Anterior cingulate cortex (tissue), 58 donors: Measurements from ENCODE around the gene DEFB113.
"Not testable (repeated sequence)": the region's sequence is repeated elsewhere in the genome, so short reads cannot be mapped to it uniquely, and the experiment has no call there.

ENCODE experiments used
- DNase-seq, 58 donors: peaks; one replicate each; lab custom pipeline; 2025; lab: John Stamatoyannopoulos, UW

The DEFB113 gene, protein sequence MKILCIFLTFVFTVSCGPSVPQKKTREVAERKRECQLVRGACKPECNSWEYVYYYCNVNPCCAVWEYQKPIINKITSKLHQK

DNA sequence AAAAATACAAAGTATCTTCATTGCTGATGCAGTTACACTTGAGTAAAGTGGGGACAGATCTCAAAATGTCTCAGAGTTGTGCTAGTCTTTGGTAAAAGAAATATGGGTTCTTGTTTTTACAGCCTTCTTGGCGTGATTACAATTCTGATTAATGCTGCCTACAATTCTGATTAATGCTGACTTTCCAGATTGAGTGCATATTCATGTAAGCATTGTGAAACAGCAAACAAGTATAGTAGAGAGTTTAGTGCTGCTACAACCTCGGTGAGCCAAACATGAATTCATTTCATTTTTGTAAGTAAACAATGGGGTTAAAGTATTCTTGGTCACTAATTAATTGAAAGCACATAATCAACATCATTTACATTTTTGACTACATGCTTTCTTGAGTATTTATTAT lies at the start of gene DEFB113:
Gene DEFB113, minus strand, starts transcription at position 21 of the 400 bp plus-strand sequence. Its CDS starts 0 bp downstream, at position 21.
- DNase-seq: no peak

DNA sequence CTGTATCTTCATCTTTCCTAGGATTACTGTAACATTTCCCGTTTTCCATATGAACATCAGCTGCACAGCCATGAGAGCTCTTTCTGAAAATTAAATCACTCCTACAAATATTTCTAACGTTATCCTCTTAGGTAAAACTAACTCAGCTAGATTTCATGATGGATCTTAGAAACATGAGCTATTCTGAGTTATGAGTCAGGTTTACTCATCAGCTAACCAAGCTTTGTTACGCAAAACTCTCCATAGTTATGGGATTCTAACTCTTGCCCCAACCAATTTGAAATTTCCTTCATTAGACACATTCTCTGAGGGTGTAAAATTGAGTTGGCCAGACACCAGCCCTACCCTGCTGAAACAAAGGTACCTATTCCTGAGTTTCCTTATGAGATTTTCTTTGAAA lies 38.4 kb upstream of the DEFB113 start:
- DNase-seq: no peak

DNA sequence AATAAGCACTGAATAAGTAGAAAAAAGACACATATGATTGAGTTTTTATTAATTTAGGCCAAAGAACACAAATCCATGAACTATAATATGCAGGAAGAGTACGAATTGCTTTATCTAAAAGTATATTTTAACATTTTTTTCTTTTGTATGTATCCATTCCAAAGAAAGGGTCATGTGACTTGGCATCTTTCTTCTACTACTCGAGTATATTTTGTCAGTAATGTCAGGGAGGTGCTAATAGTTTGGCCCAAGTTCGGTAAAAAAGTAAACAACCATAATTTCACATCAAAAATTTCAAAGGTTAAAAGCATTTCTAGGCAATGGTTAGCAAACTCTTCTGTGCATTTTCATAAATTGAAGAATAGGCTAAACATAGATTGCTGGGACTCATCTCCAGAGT lies 33.7 kb upstream of the DEFB113 start:
- DNase-seq: no peak

DNA sequence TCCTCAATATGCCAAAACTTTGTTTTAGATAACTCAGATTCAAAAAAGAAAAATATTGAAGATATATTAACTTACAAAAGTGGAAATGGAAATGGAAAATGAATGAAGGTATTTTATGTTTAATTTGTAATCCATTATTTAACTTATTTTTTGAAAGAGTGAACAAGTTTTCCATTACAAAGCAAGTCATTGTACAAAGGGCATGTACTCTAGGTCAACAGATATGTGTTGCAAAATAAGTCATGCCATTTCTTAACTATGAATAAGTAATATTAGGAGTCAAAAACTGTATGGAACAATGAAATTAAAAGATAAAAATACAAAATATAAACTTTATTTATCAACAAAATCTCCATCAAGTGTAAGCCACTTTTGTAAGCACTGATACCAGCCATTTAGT lies 25.9 kb upstream of the DEFB113 start:
- DNase-seq: no peak

DNA sequence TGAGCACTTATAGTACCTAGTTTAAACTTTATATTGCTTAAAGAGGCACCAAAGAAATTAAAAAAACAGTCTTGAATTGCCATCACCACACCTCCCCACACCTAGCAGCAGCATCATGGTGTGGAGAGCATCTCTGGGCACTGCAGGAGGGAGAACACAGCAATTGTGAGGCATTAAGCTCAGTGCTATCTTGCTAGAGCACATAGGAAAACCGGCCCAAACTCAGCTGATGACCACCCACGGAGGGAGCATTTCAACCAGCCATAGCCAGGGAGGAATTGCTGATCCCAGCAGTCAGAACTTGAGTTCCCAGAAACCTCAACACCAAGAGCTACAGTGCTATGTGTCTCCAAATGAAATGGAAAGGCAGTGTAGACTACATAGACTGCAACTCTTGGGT lies 19.5 kb upstream of the DEFB113 start:
- no peak for DNase-seq

DNA sequence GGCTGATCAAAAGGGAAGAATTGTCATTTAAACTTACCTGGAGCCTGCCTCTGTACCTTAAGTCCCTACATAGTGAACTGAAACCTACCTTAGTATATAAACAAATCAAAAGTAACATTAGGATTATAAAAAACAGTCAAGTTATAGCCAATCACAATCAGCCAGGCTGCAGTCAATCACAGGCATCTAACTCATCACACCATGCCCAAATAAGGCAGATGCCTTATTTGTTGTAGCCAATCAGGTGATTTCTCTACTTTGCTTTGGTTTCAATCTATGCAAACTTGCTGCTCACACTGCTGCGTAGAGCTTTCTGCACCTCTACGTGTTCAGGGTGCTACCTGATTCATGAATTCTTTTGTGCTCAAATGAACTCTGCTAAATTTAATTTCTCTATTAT lies 18.3 kb upstream of the DEFB113 start:
- DNase-seq: no peak

DNA sequence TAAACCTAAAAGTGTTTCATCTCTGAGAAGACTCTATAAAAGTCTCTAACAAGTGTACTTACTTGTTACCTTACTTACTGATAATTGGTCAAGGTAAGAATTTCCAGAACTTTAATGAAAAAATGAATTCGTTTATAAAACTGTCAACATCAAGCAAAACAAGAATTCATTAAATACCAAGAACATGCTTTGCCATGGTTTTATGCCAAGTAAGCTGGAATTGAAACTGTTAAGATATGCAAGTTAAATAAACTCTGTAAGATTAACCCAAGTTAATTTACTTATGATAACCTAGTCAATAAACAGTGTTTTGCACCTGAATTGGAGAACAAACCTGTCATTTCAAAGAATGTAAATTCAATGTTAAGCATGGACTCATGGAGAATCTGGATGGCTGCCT lies 17.1 kb upstream of the DEFB113 start:
- no peak for DNase-seq

DNA sequence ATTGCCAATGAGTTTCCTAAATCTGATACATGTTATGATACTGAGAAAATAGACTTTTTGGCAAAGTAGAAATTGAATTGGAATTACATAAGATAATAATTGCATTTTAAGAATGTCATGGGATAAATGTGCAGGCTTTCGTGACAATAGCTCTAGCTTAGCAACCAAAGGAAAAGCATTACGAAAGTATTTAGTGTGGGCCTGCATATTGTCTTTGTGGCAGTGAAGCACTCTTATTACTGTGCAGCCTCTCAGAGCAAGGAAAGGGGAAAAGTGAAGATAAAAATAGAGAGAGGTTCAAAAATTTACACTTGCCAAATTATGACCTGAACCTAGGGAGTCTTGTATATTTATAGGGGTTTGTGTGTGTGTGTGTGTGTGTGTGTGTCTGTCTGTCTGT lies 12.6 kb upstream of the DEFB113 start:
- no peak for DNase-seq

DNA sequence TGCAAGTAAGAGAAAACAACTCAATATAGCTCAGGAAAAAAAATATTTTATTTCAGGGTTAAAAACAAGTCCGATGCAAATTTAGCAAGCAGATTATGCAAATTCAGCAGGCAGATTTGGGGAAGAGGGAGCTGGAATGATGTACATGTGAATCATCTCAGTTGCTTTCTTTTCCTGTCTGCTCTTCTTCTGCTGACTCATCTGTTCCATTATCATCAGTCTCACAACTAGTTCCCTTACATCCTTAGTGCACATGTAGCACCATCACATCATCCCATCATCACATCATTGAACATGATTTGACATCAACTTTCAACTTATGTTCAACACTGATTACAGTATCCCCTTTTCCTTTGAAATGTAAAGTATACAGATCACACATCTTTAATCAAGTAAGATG lies 11.5 kb upstream of the DEFB113 start:
- peak in 1 of 58 donors; percentile 1 for DNase-seq

DNA sequence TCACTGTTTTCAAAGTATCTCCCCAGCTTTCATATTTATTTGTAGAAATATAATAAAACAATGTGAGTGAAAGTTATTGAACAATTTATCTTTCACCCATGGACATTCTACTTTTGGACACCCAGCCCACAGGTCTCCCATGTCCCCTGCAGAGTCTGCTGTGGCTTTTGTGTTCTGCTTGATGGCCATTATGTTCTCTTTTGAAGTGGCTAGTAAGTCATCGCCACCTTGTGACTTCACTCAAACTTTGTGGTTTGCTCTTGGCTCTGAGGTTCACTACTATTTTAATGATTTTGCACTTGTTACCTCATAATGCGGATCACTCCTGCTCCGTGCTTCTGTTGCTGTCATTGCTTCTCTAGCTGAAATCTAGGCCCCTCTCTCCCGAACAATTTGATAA lies 10.2 kb upstream of the DEFB113 start:
- no peak for DNase-seq

DNA sequence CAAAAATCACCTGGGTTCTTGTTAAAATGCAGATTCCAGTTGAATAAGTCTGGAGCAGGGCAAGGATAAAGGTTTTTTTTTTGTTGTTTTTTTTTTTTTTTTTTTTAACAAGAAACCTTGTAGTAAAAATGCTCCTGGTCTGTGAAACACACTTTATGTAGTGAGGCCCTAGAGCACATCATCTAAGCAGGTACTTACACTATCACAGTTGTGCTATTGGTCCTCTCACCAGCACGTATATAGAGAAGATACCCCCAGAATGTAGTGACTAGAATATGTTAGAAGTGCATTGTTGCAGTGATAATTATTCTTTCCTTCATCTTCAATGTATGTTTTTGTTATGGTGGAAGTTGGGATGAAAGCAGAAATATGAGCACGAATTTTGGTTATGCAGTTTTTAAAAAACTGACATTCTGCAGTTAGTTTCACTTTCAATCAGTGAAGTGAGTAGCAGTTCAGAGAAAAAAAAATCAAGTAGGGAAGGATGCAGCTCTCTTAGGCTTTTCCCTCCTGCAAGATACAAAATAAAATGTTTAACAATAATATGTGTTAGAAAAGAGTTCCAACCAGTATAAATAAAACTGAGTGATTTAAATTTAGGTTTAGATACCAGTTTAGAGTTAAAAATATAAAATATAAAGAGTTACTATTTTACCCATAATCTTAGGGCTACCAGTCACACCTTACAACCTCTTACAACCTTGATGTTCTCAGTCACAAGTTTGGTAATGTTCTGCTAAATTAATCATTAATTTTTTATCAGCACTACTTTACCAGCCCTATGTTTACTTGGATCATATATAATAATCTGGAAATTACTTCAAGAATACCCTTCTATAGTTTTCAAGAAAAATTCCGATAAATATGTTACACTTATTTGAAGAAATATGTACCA lies 9.2 kb upstream of the DEFB113 start:
- no peak for DNase-seq

DNA sequence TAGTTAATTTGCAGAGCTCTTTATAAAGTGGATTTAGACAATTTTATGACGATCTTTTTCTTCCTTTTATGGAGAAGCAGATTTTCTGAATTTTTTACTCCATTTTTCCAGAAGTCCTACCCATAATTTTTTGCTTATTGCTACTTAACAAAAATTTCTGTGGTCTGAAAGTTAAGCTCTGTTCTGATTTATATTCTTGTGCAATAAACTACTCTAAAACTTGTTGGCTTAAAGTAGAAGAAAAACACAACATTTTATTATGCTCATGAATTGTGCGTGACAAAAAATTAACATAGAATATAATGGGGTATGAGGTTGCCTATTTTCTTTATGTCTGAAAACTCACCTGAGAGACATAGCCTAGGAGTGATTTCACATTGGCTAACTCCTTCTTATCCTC lies 2.6 kb downstream of the DEFB113 start:
- DNase-seq: no peak

DNA sequence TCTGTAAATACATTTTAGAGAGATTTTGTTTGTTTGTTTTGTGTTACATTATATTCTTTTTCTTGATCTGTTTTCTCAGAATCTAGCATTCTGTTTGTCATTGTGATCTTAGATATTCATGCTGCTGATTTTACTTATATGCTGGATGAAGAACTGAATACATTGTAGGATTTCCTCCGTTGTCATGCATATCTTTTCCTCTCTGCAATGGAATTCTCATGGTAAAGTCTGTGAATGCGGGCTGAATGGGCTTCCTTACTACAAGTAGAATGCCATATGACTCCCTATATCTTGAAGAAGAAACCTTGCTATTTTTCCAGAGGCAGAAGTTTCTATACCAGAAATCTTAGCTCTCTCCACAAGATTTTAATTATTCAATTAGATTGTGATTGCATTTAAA lies 3.1 kb downstream of the DEFB113 start:
- DNase-seq: no peak

DNA sequence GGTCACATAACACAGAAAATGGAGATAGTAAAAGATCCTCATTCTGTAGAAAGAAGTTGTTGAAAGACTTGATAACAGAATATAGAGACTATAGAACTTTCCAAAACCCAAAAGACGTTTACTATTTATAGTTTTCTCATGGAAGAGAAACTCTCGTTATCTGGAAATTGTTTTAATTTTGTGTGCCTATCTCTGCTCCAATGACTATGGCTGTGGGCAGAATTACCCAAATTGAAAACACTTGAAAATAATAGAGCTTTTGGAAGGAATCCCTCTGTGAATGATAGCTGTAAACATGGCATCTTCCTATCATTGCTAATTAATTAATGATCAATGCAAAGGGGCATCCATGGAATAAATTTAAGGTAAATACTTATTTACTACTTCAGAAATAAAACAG lies 5.4 kb downstream of the DEFB113 start, which contains the start of gene DEFB114:
Gene DEFB114, minus strand, starts transcription at position 101 of the 400 bp plus-strand sequence. Its CDS starts 59 bp downstream, at position 42.
- DNase-seq: no peak

DNA sequence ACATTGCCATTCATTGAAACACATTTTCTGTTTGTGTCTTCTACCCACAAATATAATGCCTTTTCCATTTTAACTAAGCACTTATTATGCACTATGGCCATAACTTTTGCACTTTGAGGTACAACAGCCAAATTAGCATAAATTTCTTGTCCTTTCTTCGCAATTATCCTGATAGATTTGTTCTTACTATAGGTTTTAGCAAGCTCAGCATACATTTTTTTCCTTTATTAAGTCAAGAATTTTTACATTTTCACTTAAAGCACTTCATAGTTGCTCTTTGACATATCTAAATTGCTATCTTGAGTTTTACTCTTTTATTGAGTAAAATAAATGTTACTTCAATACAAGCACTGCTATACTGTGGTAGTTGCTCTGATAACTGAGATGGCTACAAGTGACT lies 11.2 kb downstream of the DEFB113 start:
- DNase-seq: no peak

DNA sequence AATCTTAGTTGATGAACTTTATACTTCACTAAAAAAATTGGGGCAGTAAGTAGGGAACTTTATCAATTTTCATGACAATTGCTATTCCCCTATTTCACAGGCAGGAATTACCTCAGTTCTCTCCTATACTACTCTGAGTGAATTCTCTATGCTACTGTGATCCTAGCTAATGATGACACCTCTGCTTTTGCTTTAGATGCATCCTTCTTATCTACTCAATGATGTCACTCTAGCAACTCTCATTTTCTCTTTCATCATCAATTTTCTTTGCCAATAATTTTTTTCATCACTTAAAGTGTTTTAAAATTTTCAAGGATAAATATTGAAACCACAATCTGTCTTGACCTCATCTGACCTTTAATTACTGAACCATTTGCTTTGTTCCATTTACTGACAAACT lies 13.6 kb downstream of the DEFB113 start:
- DNase-seq: no peak

DNA sequence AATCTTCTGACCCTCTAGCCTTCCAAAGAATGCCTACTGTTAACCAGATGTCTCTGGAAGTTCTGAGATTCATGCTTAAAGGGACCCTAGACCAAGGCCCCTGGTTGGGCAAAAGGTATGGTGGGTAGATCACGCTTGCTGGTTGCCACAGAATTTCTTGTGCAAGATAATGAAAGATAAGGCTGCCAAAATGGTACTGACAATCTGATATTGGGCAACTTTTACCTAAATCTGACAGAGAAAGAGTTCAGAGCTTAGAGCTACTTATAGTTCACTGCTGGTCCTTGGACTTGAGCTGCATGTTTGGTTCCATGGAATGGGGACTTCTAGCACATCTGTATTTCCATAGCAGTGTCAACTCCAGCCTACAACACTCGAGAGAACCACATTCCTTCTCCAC lies 17.5 kb downstream of the DEFB113 start:
- no peak for DNase-seq

DNA sequence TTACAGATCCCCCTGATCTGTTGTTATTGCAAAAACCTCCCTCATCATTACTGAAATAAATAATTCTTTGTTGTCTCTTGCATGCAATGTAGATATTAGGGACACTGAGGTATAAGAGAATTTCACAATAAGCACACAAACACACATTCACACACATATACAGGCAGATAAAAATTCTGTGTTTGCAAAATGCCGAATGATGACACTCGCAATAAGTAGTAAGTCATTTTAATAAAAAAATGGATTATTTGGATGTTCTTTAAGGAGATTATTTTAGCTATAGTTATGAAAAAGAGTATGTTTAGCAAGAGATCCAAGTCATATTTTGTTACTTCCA lies 19.0 kb downstream of the DEFB113 start:
- DNase-seq: no peak

DNA sequence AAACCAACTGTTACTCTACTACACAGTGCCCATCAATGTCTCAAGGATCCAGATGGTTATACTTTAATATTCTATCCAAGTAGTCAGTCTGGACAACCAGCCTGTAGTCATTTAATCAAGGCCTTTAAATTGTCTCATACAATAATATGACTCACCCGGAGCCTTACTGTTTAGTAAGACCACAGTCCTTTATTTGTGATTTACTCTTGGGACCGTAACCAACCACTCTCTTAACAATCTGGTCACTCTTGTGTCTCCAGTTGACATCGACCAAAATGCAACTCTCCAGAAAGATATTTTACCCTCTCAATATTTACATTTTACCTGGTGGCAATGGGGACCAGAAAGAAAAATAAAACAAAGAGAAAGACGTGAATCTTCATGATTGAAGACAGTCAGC lies 20.4 kb downstream of the DEFB113 start:
- no peak for DNase-seq

DNA sequence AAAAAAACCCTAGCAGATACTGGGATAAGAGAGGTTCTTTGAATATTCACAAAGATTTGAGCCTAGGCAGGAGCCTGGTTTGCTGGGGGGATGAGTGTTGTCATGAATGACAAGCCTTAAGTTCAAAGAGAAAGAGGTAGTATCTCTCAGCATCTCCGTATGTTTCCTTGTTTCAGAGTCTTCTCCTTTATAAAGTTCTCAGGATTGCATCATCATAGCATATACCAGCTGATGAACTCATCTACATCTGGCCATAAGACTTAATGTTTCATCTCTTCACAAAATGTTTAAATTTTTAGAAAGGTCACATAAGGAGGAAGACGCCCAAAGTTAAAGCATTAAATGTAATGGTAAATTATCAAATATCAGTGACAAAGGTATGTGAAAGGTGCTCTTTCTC lies 22.6 kb downstream of the DEFB113 start:
- DNase-seq: no peak

DNA sequence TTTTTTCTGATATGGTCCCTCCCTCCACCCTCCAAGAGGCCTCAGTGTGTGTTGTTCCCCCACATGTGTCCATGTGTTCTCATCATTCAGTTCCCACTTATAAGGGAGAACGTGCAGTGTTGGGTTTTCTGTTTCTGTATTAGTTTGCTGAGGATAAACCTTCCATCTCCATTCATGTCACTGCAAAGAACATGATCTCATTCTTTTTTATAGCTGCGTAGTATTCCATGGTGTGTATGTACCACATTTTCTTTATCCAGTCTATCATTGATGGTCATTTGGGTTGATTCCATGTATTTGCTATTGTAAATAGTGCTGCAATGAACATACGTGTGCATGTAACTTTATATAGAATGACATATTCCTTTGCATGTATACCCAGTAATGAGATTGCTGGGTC lies 25.4 kb downstream of the DEFB113 start:
- not testable (repeated sequence) for DNase-seq

DNA sequence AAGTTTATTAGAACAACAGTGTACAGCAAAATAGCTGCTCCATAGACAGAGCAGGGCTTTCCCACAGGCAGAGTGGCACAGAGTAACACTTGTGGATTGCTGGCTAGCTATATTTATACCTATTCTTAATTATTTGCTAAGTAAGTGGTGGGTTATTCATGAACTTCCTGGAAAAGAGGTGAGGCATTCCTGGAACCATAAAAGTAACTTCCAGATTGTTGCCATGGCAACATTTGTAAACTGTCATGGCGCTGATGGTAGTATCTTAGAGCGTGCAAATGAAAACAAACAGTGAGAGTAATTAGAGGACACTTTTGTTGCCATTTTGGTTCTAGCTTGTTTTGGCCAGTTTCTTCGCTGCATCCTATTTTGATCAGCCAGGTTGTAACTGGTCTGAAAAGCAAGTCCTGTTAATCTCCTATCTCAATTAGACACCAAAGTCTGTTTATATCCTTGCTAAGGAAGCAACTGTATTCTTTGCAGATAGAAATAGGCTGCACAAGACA lies 29.4 kb downstream of the DEFB113 start:
- DNase-seq: no peak
